GM12873 (cell line): Measurements from ENCODE around the gene TUFT1.

ENCODE experiments used
- CTCF ChIP-seq: IDR thresholded peaks from 2 replicates; pipeline ENCODE4 v1.5.1; 2012; ENCODE audit warnings: low read depth, mild to moderate bottlenecking, moderate library complexity, low read length, control low read depth; ENCODE audit not compliant: insufficient read depth; ENCODE audit errors: missing control alignments

The TUFT1 gene

GRCh38 chr1:151499930-151500329 lies 40.2 kb upstream of the TUFT1 start:
- no peak for TF ChIP-seq CTCF

- peak; percentile 19 for TF ChIP-seq CTCF
These were observed 38.6 kb upstream of the TUFT1 start for GRCh38 chr1:151501474-151501873.

GRCh38 chr1:151502035-151502700 lies 37.9 kb upstream of the TUFT1 start:
- no peak for TF ChIP-seq CTCF

- TF ChIP-seq CTCF, result no peak
These were observed 37.0 kb upstream of the TUFT1 start for GRCh38 chr1:151502859-151503780.

- TF ChIP-seq CTCF, result no peak
These were observed 35.9 kb upstream of the TUFT1 start for GRCh38 chr1:151504252-151504651.

GRCh38 chr1:151504759-151505158 lies 35.4 kb upstream of the TUFT1 start:
- TF ChIP-seq CTCF, result no peak

GRCh38 chr1:151508833-151509232 lies 31.3 kb upstream of the TUFT1 start:
- TF ChIP-seq CTCF, result no peak
